ENCODE measurements around the gene FGFBP1. TPM values are rescaled to one million over a fixed set of nuclear protein-coding genes. Genes with fewer than 3 reads are reported as not detected.
"Not testable (repeated sequence)": the region's sequence is repeated elsewhere in the genome, so short reads cannot be mapped to it uniquely, and the experiment has no call there.

The FGFBP1 gene
- total RNA-seq, 4 donors from 2014 or later: 2.5 TPM; not detected in 3

DNA sequence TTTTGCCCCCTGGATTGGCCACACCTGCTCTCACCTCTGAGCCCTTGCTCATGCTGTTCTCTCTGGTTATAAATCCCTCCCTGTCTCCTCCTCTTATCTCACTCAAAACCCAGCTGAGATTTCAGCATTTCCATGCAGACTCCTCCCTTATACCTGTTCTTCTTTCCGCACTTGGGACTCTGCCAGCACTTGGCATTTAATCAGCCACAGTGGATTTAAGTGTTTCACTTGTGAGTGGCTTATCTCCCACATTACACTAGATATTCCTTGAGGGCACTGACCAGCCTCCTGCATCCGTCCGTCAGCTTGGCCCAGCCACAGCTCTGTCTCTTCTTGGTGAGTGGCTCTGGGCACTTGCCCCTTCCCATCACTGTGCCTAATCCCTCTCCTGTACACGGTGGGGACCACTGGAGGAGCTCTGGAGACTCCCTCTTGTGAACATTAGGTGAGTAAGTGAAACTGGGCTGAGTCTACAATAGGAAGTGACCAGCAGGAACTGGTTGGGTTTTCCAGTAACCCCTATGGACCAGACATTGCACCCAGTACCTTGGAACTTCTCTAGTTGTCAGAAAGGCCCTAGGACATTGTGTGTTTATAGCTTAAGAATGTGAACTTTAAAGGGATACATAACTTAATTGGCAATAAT, 19.9 kb downstream of the FGFBP1 start:
- Histone ChIP-seq H3K27ac (no peak overlapping the region), H3K4me3 (no peak overlapping the region), H3K27me3 (no peaks in the 10 kb centered on the region), H3K9me3 (no peaks in the 10 kb centered on the region), H3K4me1 (no peaks in the 10 kb centered on the region), H3K36me3 (no peaks in the 10 kb centered on the region)
- TF ChIP-seq POLR2A (IDR thresholded peaks at IDR 0.05): no peak
- TF ChIP-seq, protein P1, sequence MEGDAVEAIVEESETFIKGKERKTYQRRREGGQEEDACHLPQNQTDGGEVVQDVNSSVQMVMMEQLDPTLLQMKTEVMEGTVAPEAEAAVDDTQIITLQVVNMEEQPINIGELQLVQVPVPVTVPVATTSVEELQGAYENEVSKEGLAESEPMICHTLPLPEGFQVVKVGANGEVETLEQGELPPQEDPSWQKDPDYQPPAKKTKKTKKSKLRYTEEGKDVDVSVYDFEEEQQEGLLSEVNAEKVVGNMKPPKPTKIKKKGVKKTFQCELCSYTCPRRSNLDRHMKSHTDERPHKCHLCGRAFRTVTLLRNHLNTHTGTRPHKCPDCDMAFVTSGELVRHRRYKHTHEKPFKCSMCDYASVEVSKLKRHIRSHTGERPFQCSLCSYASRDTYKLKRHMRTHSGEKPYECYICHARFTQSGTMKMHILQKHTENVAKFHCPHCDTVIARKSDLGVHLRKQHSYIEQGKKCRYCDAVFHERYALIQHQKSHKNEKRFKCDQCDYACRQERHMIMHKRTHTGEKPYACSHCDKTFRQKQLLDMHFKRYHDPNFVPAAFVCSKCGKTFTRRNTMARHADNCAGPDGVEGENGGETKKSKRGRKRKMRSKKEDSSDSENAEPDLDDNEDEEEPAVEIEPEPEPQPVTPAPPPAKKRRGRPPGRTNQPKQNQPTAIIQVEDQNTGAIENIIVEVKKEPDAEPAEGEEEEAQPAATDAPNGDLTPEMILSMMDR (IDR thresholded peaks at IDR 0.05): no peak
- TF ChIP-seq EP300 (IDR thresholded peaks at IDR 0.05): no peak
- DNase-seq (ENCODE audit: low spot score in 2 of 2): no peak
- WGBS, 2 donors: 74 to 78% methylated on average over 4 of the region's 4 CpGs

DNA sequence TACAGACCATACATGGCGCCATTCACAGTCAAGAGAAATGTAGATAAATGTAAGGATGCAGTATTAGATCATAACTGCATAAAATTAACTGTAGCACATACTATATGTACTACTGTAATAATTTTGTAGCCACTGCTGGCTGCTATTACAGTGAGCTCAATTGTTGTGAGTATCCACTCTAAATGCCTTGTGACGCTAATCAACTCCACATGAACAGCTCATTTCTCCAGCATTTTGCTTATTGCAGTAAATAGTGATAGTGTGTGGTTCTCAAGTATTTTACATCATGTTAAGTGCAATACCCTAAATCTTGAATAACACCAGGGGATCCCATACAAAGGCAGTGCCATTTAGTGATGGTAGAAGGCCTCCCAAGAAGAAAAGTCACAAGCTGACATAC, 21.2 kb downstream of the FGFBP1 start:
- H3K27me3 ChIP-seq: no peaks in the 10 kb centered on the region
- H3K36me3 ChIP-seq: no peaks in the 10 kb centered on the region
- WGBS, 2 donors: 59 to 67% methylated on average over 2 of the region's 2 CpGs
- TF ChIP-seq EP300 (IDR thresholded peaks at IDR 0.05) (no peak), POLR2A (IDR thresholded peaks at IDR 0.05) (no peak)
- TF ChIP-seq, protein P1 (IDR thresholded peaks at IDR 0.05): no peak
- no peaks in the 10 kb centered on the region for H3K4me1 ChIP-seq
- no peak overlapping the region for H3K4me3 ChIP-seq
- H3K9me3 ChIP-seq: no peaks in the 10 kb centered on the region
- no peak overlapping the region for H3K27ac ChIP-seq
- no peak for DNase-seq (ENCODE audit: low spot score in 2 of 2)

DNA sequence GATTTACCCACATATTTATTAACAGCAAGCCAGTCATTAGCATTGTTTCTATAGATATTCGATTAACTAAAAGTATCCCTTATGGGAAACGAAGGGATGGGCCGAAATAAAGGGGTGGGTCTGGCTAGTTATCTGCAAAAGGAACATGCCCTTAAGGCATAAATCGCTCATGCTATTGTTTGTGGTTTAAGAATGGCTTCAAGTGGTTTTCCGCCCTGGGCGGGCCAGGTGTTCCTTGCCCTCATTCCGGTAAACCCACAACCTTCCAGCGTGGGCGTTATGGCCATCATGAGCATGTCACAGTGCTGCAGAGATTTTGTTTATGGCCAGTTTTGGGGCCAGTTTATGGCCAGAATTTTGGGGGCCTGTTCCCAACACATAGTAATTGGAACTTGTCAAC, 22.2 kb downstream of the FGFBP1 start:
- not testable (repeated sequence) for H3K4me3 ChIP-seq; H3K36me3 ChIP-seq; H3K4me1 ChIP-seq; DNase-seq (ENCODE audit: low spot score in 2 of 2); H3K27ac ChIP-seq; H3K27me3 ChIP-seq; H3K9me3 ChIP-seq
- WGBS, 2 donors: 97% methylated on average over 9 of the region's 9 CpGs

DNA sequence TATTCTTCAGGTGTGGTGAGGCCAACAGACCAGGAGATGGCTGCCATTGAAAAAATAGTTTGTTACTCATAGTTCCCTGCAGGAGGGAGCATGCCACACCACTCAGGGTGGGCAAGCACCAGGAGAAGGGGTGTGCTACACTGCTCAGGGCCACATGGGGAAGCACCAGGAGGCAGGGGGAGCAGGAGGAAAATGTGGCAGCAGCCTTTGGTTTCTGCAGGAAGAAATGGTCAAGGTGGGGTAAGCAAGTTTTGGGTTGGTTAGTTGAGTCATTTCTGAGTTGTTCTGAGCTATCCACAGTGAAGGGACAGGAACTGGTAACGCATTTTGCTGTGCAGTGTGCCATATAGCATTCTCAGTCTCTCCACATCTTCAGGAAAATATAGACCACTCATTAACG, 23.8 kb downstream of the FGFBP1 start:
- Histone ChIP-seq H3K9me3 (no peaks in the 10 kb centered on the region), H3K27me3 (no peaks in the 10 kb centered on the region), H3K27ac (no peak overlapping the region), H3K4me1 (no peaks in the 10 kb centered on the region), H3K36me3 (no peaks in the 10 kb centered on the region), H3K4me3 (no peak overlapping the region)
- DNase-seq (ENCODE audit: low spot score in 2 of 2): no peak
- WGBS, 2 donors: 89 to 100% methylated on average over 2 of the region's 2 CpGs
- TF ChIP-seq, protein P1 (IDR thresholded peaks at IDR 0.05): no peak
- TF ChIP-seq POLR2A (IDR thresholded peaks at IDR 0.05) (no peak), EP300 (IDR thresholded peaks at IDR 0.05) (no peak)

DNA sequence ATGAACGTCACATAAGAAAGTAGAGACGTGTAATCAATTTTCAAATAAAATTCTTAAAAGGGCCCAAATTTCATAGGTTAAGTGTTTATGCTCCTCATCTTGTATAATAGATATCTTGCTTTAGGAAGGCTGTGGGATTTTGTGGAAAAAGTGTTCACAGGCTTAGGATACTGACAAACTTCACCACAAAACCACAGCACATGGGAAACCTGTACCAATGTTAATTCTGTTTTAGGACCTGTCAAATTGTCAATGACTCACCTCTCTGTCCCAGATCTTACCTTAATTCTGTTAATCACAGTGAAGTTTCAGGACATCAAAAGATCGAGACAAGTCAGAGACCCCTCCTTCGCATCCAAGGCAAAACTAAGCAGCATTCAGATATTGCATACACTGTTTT, 24.2 kb downstream of the FGFBP1 start:
- WGBS, 2 donors: 89 to 93% methylated on average over 4 of the region's 4 CpGs
- DNase-seq (ENCODE audit: low spot score in 2 of 2): no peak
- no peaks in the 10 kb centered on the region for H3K9me3 ChIP-seq
- H3K27ac ChIP-seq: no peak overlapping the region
- no peak overlapping the region for H3K4me3 ChIP-seq
- TF ChIP-seq, protein P1 (IDR thresholded peaks at IDR 0.05): no peak
- TF ChIP-seq POLR2A (IDR thresholded peaks at IDR 0.05) (no peak), EP300 (IDR thresholded peaks at IDR 0.05) (no peak)
- H3K27me3 ChIP-seq: no peaks in the 10 kb centered on the region
- H3K36me3 ChIP-seq: no peaks in the 10 kb centered on the region
- H3K4me1 ChIP-seq: no peaks in the 10 kb centered on the region

DNA sequence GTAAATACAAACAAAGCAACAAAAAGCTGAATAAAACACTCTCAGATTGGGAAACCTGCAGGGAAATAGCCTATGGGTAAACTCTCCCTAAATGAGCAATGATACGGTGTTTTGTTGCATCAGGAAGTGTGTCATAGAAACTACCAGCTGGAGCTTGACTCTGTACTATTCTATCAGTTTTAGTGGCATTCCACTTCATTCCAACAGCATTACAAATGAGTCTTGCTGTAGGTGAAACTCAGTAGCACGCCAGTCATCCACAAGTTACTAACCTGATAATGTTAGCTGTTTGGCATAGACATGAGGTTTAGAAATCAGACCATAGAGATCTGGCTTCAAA, 24.9 kb downstream of the FGFBP1 start:
- TF ChIP-seq, protein P1 (IDR thresholded peaks at IDR 0.05): no peak
- no peak for TF ChIP-seq EP300 (IDR thresholded peaks at IDR 0.05)
- TF ChIP-seq POLR2A (IDR thresholded peaks at IDR 0.05): no peak
- Histone ChIP-seq H3K4me3 (no peak overlapping the region), H3K27ac (no peak overlapping the region), H3K9me3 (no peaks in the 10 kb centered on the region), H3K27me3 (no peaks in the 10 kb centered on the region), H3K36me3 (no peaks in the 10 kb centered on the region), H3K4me1 (no peaks in the 10 kb centered on the region)
- 57 to 81% methylated on average over 2 of the region's 2 CpGs for WGBS, 2 donors
- DNase-seq (ENCODE audit: low spot score in 2 of 2): no peak

All from tibial nerve (tissue), 4 donors.